Measurements from ENCODE around the gene ZBTB21.

ZBTB21 gene

DNA sequence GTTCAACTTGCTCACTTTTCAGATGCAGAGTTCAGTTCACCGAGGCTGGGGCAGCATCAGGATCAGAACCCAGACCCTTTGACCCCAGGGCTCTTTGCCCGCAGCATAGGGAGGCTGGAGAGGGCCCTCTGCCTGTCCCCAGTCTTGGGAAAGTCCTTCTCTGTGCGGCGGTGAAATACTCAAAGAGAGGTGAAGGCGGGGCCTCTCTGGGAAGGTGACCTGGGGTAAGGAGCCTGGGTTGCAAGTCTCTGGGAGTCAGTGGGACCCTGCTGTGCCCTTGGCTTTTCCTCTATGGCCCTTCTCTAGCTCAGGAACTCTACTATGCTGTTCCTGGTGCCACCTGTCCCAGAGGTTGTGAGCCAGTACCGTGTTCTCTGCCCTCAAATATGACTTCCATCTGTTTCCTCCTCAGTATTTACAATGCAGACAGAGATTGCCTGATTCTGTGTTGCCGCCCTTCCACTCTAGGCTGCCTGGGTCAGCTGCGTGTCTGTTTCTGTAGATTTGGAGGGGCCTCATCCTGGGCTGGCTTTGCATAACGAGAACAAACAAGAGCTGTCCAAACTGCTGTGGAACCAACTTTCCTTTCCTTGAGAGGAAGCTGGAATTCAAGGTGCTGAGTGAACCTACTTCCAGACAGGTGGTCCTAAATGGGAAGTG lies 18.7 kb upstream of the ZBTB21 start:
- H3K4me3 ChIP-seq (ENCODE audit: low read depth, low read length), result no peak overlapping the region
- no peak for DNase-seq (ENCODE audit: low read depth)
- TF ChIP-seq, protein P1, sequence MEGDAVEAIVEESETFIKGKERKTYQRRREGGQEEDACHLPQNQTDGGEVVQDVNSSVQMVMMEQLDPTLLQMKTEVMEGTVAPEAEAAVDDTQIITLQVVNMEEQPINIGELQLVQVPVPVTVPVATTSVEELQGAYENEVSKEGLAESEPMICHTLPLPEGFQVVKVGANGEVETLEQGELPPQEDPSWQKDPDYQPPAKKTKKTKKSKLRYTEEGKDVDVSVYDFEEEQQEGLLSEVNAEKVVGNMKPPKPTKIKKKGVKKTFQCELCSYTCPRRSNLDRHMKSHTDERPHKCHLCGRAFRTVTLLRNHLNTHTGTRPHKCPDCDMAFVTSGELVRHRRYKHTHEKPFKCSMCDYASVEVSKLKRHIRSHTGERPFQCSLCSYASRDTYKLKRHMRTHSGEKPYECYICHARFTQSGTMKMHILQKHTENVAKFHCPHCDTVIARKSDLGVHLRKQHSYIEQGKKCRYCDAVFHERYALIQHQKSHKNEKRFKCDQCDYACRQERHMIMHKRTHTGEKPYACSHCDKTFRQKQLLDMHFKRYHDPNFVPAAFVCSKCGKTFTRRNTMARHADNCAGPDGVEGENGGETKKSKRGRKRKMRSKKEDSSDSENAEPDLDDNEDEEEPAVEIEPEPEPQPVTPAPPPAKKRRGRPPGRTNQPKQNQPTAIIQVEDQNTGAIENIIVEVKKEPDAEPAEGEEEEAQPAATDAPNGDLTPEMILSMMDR (IDR thresholded peaks at IDR 0.05; ENCODE audit: control insufficient read depth, extremely low read depth, insufficient read depth), result no peak

DNA sequence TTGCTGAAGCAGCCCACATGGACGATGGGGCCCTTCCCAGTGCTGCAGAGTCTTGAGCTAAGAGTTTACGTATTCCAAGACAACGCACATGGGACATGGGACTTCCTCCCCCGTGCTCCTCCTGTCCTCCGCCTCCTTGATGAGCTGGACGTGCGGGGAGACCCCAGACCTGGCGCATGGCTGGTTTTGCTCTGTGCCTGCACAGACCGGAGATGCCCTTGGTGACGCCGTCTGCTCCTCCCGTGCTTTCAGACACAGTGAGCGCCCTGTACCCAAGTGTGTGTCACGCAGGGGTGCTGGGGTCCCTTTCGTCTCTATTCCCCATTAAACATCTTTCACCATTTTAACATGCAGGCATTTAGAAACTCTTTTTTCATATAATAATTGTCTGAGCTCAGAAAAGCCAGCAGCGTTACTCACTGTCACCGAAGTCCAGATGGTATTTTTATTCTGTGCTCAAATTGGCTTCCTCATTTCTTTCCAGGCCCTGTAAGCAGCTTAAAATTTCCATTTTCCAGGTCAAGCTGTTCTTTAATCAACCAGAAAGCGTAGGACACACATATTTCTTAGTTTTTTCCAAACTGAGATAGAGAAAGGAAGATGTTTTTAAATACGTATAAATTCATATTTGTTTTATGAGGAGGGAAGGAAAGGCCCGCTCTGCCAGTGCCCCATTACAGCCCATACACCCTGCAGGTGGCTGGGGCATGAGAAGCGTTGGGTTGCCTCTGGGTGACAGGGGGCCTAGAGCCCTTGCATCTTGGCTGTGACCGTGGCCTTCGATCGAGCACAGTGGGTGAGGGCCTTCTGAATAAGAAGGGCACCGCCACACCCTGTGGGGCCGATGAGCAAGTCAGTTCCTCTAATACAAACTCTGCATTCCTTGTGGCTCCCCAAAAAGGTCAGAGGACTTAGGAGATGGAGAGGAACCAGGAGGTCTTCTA lies 17.9 kb upstream of the ZBTB21 start:
- no peak for DNase-seq (ENCODE audit: low read depth)
- H3K4me3 ChIP-seq (ENCODE audit: low read depth, low read length), result no peak overlapping the region
- TF ChIP-seq, protein P1 (IDR thresholded peaks at IDR 0.05; ENCODE audit: control insufficient read depth, extremely low read depth, insufficient read depth), result no peak

DNA sequence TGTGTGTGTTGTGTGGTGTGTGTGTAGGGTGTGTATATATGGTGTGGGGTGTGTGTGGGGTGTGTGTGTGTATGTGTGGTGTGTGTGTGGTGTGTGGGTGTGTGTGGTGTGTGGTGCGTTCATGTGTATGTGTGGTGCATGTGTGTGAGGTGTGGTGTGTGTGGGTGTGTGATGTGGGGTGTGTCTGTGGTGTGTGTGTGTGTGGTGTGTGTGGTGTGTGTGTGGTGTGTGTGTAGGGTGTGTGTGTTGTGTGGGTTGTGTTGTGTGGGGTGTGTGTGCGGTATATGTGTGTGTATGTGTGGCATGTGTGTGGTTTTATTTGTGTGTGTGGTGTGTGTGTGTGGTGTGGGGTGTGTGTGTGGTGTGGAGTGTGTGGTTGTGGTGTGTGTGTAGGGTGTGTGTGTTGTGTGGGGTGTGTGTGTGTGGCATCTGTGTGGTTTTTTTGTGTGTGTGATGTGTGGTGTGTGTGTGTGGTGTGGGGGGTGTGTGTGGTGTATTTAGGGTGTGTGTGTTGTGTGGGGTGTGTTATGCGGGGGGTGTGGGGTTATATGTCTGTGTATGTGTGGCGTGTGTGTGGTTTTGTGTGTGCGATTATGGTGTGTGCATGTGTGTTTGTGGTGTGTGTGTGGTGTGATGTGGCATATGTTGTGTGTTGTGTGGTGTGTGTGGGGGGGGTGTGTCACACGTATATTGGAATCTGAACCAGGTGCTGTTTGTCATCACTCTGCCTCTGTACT lies 17.1 kb upstream of the ZBTB21 start:
- DNase-seq (ENCODE audit: low read depth), result no peak
- TF ChIP-seq, protein P1 (IDR thresholded peaks at IDR 0.05; ENCODE audit: control insufficient read depth, extremely low read depth, insufficient read depth), result no peak
- H3K4me3 ChIP-seq (ENCODE audit: low read depth, low read length), result no peak overlapping the region

DNA sequence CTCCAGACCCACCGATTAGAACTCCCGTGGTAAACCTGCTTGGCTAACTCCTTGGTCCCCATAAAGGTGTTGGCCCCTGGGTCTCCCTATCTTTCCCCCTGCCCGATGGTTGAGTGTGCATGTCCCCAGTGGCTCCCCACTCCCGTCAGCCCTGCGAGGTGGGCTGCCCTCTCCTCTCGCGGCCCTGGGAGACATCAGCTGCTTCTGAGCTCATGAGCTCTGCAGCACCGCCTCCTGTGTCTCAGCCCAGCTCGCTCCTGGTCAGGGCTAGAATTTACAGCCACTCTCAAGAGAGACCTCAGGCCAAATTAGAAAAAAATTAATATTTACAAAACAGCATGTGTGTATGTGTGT lies 15.9 kb upstream of the ZBTB21 start:
- no peak for DNase-seq (ENCODE audit: low read depth)
- H3K4me3 ChIP-seq (ENCODE audit: low read depth, low read length), result no peak overlapping the region
- TF ChIP-seq, protein P1 (IDR thresholded peaks at IDR 0.05; ENCODE audit: control insufficient read depth, extremely low read depth, insufficient read depth), result no peak

DNA sequence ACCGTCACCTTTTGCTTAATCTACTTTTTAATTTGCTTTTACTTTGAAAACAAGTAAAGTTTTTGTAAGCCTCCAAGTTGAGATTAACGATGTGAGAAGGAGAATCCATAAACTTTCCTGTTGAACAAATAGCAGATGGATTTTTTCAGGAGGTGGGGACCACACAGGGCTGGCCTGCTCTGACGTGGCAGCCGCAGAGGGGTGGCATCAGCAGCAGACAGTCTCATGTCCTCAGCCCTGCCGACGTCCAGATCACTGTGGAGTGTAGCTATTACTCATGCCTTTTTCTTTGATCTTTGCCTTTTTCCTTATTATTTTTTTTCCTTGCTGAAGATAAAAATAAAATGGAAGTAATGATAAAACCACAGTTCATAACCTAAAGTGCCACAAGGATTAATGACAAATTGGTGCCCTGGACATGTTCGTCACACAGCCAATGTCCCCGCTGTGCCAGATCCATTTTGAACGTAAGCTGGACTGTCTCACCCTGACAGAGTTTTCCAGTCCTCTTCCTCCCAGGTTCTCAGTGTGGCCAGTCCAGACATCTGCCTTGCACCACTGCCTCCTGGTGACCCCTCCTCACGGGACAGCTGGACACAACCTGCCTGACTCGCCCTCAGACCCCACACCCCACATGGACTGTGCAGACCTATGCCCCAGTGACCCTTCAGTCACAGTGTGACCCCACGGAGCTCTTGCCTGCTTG lies 15.4 kb upstream of the ZBTB21 start:
- TF ChIP-seq, protein P1 (IDR thresholded peaks at IDR 0.05; ENCODE audit: control insufficient read depth, extremely low read depth, insufficient read depth), result no peak
- no peak overlapping the region for H3K4me3 ChIP-seq (ENCODE audit: low read depth, low read length)
- DNase-seq (ENCODE audit: low read depth), result no peak

DNA sequence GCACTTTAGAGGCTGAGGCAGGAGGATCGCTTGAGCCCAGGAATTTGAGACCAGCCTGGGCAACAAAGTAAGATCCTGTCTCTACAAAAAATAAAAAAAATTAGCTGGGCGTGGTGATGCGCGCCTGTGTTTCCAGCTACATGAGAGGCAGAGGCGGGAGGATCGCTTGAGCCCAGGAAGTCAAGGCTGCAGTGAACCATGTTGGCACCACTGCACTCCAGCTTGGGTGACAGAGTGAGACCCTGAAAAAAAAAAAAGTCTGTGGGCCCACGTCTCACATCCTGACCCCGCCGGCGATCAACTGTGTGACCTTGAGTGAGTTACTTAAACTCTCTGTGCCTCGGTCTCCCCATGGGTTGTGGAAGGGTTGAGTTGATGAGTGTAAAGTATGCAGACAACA lies 12.7 kb upstream of the ZBTB21 start:
- no peak for DNase-seq (ENCODE audit: low read depth)
- H3K4me3 ChIP-seq (ENCODE audit: low read depth, low read length), result no peak overlapping the region
- TF ChIP-seq, protein P1 (IDR thresholded peaks at IDR 0.05; ENCODE audit: control insufficient read depth, extremely low read depth, insufficient read depth), result no peak

Measured in LNCaP clone FGC (cell line).